HG03108 (cell line): ENCODE measurements around the gene JAKMIP1.

Experiments used
- ATAC-seq: cut with Tn5 transposase; IDR thresholded peaks from one replicate; pipeline ENCODE4 v1.9.1; 2021; ENCODE audit warnings: moderate library complexity; ENCODE audit not compliant: unreplicated experiment

Gene JAKMIP1

DNA sequence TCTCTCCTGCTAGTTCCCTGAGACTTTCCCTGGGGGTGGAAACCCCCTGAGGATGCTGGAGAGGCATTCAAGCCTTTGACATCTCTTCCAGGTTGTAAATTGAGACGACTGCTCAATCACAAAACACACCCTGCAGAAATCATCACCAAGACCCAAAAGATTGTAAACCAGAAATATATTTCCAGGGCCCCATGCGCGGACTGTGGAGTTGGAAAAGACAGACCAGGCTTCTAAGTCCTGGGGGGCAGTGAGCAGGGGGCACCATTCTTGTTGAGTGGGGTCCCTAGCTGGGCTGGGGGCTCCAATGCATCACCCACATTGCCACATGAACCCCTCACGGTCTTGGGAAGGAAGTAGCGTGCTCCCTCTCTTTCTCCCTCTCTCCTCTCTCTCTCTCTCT, 94.2 kb downstream of the JAKMIP1 start:
- ATAC-seq: no peak

GRCh38 chr4:6105311-6105911, 94.9 kb downstream of the JAKMIP1 start:
- no peak for ATAC-seq

DNA sequence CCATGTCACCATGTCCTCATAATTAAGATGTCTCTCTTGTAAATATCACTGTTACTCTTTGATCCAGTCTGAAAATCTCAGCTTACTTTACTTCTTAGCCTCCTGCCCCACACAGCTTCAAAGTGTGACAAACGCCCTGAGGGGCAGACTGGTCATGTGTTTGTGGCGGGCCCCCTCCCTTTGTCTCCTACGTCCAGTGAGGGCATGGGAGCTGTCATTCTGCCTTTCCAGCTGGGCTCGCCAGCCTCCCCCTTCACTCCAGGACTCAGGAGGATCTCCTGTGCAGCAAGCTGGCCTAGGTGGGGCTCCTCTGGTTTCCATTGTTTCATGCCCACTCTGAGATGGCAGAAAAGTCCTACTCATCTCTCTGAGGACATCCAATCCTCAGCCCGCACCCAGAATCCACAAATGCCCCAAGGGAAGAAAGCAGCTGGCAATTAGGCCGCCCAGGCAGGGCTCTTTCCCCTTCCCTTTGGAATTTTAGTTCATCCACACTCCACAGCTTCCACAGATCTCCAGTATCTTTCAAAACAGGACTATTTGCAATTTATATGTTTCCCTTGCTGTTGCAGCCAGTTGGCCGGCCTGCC, 95.7 kb downstream of the JAKMIP1 start:
- no peak for ATAC-seq

- ATAC-seq: no peak
Observed at GRCh38 chr4:6097581-6097980, 102.8 kb downstream of the JAKMIP1 start.

DNA sequence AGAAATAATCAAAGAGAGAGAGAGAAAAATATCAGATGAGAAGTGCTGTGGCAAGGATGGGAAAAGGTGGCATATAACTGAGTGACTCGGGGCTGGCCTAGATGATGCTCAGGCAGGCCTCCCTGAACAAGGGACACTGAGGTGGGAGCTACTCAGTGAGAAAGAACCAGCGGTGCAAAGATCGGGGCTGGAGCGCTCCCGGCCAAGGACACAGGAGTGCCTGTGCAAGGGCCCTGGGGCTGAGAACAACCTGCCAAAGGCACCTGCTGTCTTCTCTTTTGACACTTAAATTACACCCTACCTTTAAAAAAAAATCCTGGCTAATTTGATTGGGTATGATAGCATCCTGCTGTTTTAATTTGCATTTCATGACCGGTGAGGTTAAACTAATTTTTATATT, 104.5 kb downstream of the JAKMIP1 start:
- ATAC-seq: no peak

- ATAC-seq: no peak
Observed at GRCh38 chr4:6095023-6095752, 105.2 kb downstream of the JAKMIP1 start.

GRCh38 chr4:6093671-6094070, 106.7 kb downstream of the JAKMIP1 start:
- no peak for ATAC-seq

GRCh38 chr4:6092971-6093370, 107.4 kb downstream of the JAKMIP1 start:
- ATAC-seq: no peak

GRCh38 chr4:6092131-6092530, 108.2 kb downstream of the JAKMIP1 start:
- no peak for ATAC-seq

GRCh38 chr4:6090931-6091330, 109.4 kb downstream of the JAKMIP1 start:
- ATAC-seq: no peak

DNA sequence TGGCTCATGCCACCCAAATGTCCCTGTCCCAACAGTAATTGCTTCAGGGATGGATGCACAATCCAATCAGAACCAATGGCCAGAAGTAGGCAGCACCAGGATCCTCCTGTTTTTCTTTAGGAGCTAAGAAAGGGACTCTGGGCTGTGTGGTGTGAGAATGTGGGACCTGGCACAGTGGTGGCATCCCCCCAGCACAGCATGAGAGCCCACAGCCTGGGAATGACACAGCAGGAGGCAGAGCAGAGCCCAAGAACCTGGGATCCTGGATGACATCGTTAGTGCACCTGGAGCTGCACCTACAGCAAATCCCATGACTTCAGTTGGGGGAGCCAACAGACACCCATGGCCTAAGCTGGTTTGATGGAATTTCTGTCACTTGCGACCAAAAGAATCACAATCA, 111.4 kb downstream of the JAKMIP1 start:
- no peak for ATAC-seq

DNA sequence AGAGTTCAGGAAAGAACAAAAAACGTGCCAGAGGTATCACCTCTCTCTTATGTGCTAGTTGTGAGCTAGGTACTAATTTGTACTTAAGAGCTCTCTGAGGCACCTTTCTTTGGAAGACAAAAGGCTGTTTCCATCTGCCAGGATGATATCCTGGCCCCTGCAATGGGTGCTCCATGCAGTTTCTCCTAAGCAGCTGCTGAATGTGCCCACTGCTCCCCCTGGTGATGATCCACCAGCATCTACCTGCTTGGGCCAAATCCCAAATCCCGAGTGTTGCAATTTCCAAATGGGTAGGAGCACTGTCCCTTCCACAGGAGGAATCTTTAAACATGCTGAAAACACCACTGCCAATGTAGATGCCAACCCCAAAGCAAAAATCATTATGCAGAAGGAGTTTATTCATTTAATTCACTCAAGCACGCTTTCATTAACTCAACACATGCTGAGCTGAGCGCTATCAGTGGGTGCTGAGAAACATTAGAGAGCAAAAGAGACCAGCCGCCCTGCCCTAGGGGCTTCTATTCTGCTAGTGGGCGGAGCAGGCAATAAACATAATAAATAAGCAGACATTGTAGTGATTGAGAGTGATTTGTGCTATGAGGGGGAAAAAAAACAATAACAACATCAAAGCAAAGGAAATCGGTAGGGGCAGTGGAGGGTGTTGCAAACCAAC, 112.5 kb downstream of the JAKMIP1 start:
- no peak for ATAC-seq

DNA sequence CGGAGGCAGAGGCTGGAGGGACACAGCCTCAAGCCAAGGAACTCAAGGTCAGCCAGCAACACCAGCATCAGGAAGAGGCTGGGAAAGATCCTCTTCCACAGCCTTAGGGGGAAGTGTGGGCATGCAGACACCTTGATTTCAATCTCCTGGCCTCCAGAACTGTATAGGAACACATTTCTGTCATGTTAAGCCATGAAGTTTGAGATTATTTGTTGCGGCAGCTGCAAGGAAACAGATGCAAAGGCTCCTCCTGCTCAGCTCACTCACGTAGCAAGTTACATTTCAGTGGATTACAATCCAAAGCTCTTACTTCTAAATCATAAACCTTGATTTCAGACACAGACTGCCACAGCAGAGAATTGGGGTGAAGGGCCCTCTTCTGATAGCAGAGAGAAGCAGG, 113.5 kb downstream of the JAKMIP1 start:
- ATAC-seq: no peak

GRCh38 chr4:6085691-6086628, 114.4 kb downstream of the JAKMIP1 start:
- ATAC-seq: no peak

DNA sequence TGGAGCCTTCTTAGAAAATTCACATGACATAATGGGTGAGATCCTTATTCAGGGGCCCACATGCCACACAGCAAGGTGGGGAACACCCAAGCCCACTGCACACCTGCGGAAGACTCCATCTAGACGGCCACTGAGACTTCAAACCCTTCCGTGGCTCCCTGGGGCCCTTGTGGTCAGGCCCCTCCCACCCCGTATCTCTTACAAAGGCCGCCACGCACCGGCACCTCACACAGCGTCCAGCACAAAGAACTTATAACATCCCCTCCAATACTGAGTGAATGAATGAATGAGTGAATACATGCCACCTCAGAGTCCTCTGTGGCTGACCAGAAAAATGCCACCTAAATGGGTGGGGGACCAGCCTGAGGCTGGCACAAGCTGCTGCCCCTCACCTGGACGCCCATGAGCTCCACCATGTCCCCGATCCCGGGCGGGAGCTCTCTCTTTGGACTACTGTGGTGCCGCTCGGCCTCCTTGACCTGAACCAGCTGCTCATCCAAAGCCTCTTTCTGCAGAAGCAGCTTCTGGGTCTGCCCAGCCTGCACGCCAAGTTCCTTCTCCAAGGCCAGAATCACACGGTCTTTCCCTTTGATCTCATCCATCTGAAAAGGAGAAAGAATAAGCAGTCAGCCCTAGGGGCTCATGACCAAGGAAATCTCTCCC, 115.2 kb downstream of the JAKMIP1 start:
- ATAC-seq: no peak

DNA sequence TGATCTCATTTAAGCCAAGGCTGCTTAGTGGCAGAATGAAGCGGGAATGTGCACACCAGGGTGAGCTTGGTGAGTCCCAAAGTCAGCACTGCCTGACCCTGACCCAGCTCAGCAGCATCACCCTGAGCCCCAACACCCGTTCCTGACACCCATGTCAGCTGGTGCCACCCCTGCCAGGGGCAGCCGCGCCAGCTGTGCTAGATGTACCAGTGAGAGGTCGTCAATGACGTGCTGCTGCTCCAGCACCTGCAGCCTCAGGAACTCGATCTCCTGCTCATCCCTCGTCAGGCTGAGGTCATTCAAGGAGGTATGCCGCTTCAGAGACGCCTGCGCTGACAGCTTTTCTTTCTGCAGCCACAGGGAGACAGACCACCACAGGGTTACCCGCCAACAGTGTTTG, 120.4 kb downstream of the JAKMIP1 start:
- no peak for ATAC-seq

DNA sequence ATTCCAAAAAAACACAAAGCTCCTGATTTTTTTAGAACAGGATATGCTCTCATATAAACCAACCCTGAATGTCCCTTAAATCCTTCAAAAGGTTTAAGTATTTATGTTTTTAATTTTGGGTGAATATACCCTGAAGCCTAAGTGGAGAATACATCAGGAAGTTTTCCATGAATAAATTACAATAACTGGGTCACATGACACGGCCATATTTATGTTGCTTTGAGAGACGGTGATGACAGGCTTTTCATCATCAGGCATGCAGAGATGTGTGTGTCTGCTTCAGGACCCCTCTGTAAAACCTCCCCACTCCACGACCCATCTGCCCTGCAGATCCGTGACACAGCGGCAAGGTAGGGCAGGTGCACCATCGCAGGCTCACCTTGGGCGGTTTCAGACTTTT, 121.8 kb downstream of the JAKMIP1 start:
- ATAC-seq: no peak

DNA sequence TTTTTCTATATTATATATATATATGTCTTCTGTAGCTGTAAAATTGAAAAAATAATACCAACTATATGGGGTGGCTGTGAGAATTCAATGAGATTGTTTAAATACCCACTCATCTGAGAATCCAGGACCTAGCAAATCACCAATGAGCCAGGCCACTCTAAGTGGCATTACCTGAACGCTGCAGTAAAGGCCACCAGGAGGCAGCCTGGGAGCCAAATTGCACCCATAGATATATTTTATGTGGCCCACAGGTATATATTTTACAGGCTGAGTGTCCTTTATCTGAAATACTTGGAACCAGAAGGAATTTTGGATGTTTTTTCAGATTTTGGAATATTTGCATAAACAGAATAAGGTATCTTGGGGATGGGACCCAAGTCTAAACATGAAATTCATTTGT, 124.0 kb downstream of the JAKMIP1 start:
- ATAC-seq: no peak

DNA sequence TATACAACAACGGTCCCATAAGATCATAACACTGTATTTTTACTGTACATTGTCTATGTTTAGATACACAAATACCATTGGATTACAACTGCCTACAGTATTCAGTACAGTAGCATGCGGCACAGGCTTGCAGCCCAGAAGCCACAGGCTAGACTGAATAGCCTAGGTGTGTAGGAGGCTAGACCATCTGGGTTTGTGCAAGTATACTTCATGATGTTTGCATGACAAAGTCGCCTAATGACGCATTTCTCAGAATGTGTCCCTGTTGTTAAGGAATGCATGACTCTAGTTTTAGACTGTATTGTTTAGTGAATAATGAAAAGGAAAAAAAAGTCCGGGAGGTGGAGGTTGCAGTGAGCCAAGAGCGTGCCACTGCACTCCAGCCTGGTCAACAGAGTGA, 125.6 kb downstream of the JAKMIP1 start:
- ATAC-seq: no peak

GRCh38 chr4:6071959-6072720, 128.2 kb downstream of the JAKMIP1 start:
- ATAC-seq: no peak
